Adipose tissue (tissue), 3 donors: Measurements from ENCODE around the gene SRRD. TPM values are rescaled to one million over a fixed set of nuclear protein-coding genes. Genes with fewer than 3 reads are reported as not detected.

ENCODE experiments used
- H3K27ac ChIP-seq: one replicate; pipeline ENCODE4 v1.5.1; 2013; ENCODE audit warnings: low read depth, low read length
- WGBS, 3 donors: extraction: QIAGEN DNeasy Blood & Tissue Kit; methylation state at CpG; one replicate each; pipeline ENCODE4 v1.1.7; 2013; 5-methylcytosine and 5-hydroxymethylcytosine counted together
- polyA plus RNA-seq, 3 donors: library from polyadenylated mRNA; stranded (reverse); fragments of 200-250 nt; gene quantifications; one replicate each; pipeline ENCODE4 v1.2.3, GENCODE V29; 2013
- donor health status: healthy with polysubstance abuse.
- donor health status: Bipolar disorder and iron deficiency.
- donor health status: healthy.

SRRD gene
- polyA plus RNA-seq, 3 donors: 8.4 to 11.9 (median 8.9) TPM

- no peak overlapping the region for H3K27ac ChIP-seq
Measured at GRCh38 chr22:26479043-26479791, 4.5 kb upstream of the SRRD start.

GRCh38 chr22:26479792-26480610, 3.7 kb upstream of the SRRD start:
- whole genome bisulfite sequencing, 3 donors: 46 to 65% (median 63%) methylated on average over 12 of the region's 12 CpGs
- H3K27ac ChIP-seq: no peak overlapping the region

More at GRCh38 chr22:26479043-26479791, 4.5 kb upstream of the SRRD start:
- WGBS, 3 donors: 31 to 50% (median 42%) methylated on average over 12 of the region's 12 CpGs

- 74 to 91% (median 81%) methylated on average over 2 of the region's 2 CpGs for WGBS, 3 donors
- H3K27ac ChIP-seq: no peak overlapping the region
Measured at GRCh38 chr22:26480611-26480932, 3.1 kb upstream of the SRRD start.

- 65 to 69% (median 68%) methylated on average over 6 of the region's 6 CpGs for WGBS, 3 donors
- no peak overlapping the region for H3K27ac ChIP-seq
Measured at GRCh38 chr22:26481112-26481693, 2.5 kb upstream of the SRRD start.

- WGBS, 3 donors: 74 to 79% (median 76%) methylated on average over 4 of the region's 4 CpGs
Measured at GRCh38 chr22:26481694-26482093, 2.0 kb upstream of the SRRD start.

GRCh38 chr22:26482161-26482560, 1.5 kb upstream of the SRRD start:
- no peak overlapping the region for H3K27ac ChIP-seq
- WGBS, 3 donors: 39 to 46% (median 45%) methylated on average over 5 of the region's 5 CpGs

More at GRCh38 chr22:26481694-26482093, 2.0 kb upstream of the SRRD start:
- H3K27ac ChIP-seq: no peak overlapping the region

- 6 to 13% (median 7%) methylated on average over 7 of the region's 7 CpGs for WGBS, 3 donors
- H3K27ac ChIP-seq: no peak overlapping the region
Measured at GRCh38 chr22:26483043-26483438, 636 bp upstream of the SRRD start.

- H3K27ac ChIP-seq: no peak overlapping the region
- 6 to 8% (median 6%) methylated on average over 6 of the region's 6 CpGs for WGBS, 3 donors
Measured at GRCh38 chr22:26484360-26484706, 656 bp downstream of the SRRD start.

- H3K27ac ChIP-seq: no peak overlapping the region
- WGBS, 3 donors: 35 to 59% (median 51%) methylated on average over 7 of the region's 7 CpGs
Measured at GRCh38 chr22:26485013-26485412, 1.3 kb downstream of the SRRD start.

GRCh38 chr22:26485806-26486390, 2.2 kb downstream of the SRRD start:
- WGBS, 3 donors: 58 to 73% (median 72%) methylated on average over 3 of the region's 3 CpGs
- no peak overlapping the region for H3K27ac ChIP-seq

GRCh38 chr22:26486394-26486793, 2.7 kb downstream of the SRRD start:
- 83 to 86% (median 85%) methylated on average over 5 of the region's 5 CpGs for WGBS, 3 donors
- no peak overlapping the region for H3K27ac ChIP-seq

- 30 to 55% (median 43%) methylated on average over 3 of the region's 3 CpGs for WGBS, 3 donors
Measured at GRCh38 chr22:26487996-26488395, 4.3 kb downstream of the SRRD start.

GRCh38 chr22:26489447-26490036, 5.9 kb downstream of the SRRD start:
- no peak overlapping the region for H3K27ac ChIP-seq
- WGBS, 3 donors: 68 to 74% (median 72%) methylated on average over 4 of the region's 4 CpGs

More at GRCh38 chr22:26487996-26488395, 4.3 kb downstream of the SRRD start:
- no peak overlapping the region for H3K27ac ChIP-seq

GRCh38 chr22:26492220-26492619, 8.5 kb downstream of the SRRD start:
- no peak overlapping the region for H3K27ac ChIP-seq
- WGBS, 3 donors: 89 to 91% (median 90%) methylated on average over 9 of the region's 9 CpGs

- no peak overlapping the region for H3K27ac ChIP-seq
Measured at GRCh38 chr22:26494506-26494905, 10.8 kb downstream of the SRRD start.

- no peak overlapping the region for H3K27ac ChIP-seq
- 80 to 90% (median 85%) methylated on average over 4 of the region's 4 CpGs for WGBS, 3 donors
Measured at GRCh38 chr22:26496456-26496855, 12.8 kb downstream of the SRRD start.

GRCh38 chr22:26499188-26499703, 15.6 kb downstream of the SRRD start:
- H3K27ac ChIP-seq: no peak overlapping the region
- WGBS, 3 donors: 89 to 93% (median 93%) methylated on average over 25 of the region's 25 CpGs

GRCh38 chr22:26501996-26502395, 18.3 kb downstream of the SRRD start:
- no peak overlapping the region for H3K27ac ChIP-seq
- WGBS, 3 donors: 82 to 95% (median 91%) methylated on average over 2 of the region's 2 CpGs
